HepG2 (cell line): ENCODE data around the gene EYA2. TPM values are rescaled to one million over a fixed set of nuclear protein-coding genes. Genes with fewer than 3 reads are reported as not detected.

Source experiments
- IKZF1 ChIP-seq: fragments of 450-650 bp; IDR thresholded peaks from 2 replicates; pipeline ENCODE4 v1.7.1; 2016
- MXD4 ChIP-seq: IDR thresholded peaks from 2 replicates; pipeline ENCODE4 v1.6.1; 2016; ENCODE audit warnings: mild to moderate bottlenecking, missing biosample characterization, missing genetic modification reagents
- NONO ChIP-seq, 2 experiments: fragments of 450-650 bp in 1 of 2; sonication (generic) in 1 of 2; formaldehyde crosslinking in 1 of 2; IDR thresholded peaks in 1 of 2; conservative IDR thresholded peaks in 1 of 2; 2 replicates each; pipeline versions ENCODE4 v1.6.1 to v1.8.0; 2017 to 2022; ENCODE audit warnings: mild to moderate bottlenecking in 1 of 2, missing genetic modification reagents in 1 of 2, moderate library complexity in 1 of 2
- PAXIP1 ChIP-seq: sonication (generic); formaldehyde crosslinking; conservative IDR thresholded peaks from 2 replicates; pipeline ENCODE4 v1.4.0; 2020; ENCODE audit warnings: mild to moderate bottlenecking, missing genetic modification reagents, moderate library complexity
- SNRNP70 ChIP-seq: fragments of 200-400 bp; formaldehyde crosslinking; IDR thresholded peaks from 2 replicates; pipeline ENCODE4 v1.6.1; 2017; ENCODE audit warnings: mild to moderate bottlenecking, low read depth, low read length, moderate library complexity
- ZEB1 ChIP-seq: IDR thresholded peaks from 2 replicates; pipeline ENCODE4 v1.6.1; 2012; ENCODE audit warnings: mild to moderate bottlenecking, low read depth, inconsistent platforms; ENCODE audit not compliant: insufficient replicate concordance
- ZNF354B ChIP-seq: sonication (generic); formaldehyde crosslinking; IDR thresholded peaks from 2 replicates; pipeline ENCODE4 v1.8.0; 2022; ENCODE audit warnings: mild to moderate bottlenecking, missing genetic modification reagents
- ZNF574 ChIP-seq: sonication (generic); formaldehyde crosslinking; IDR thresholded peaks from 2 replicates; pipeline ENCODE4 v1.4.0; 2020; ENCODE audit warnings: missing genetic modification reagents
- ZNF615 ChIP-seq: sonication (generic); formaldehyde crosslinking; IDR thresholded peaks from 2 replicates; pipeline ENCODE4 v1.5.0; 2020; ENCODE audit warnings: mild to moderate bottlenecking, missing genetic modification reagents, borderline replicate concordance
- ZNF761 ChIP-seq: sonication (generic); formaldehyde crosslinking; conservative IDR thresholded peaks from 2 replicates; pipeline ENCODE4 v1.4.0; 2020; ENCODE audit warnings: mild to moderate bottlenecking, missing genetic modification reagents
- polyA plus RNA-seq, 8 experiments: library from polyadenylated mRNA; depleted of rRNA in 3 of 8; stranded (reverse) in 7 of 8; unstranded in 1 of 8; fragments of >200 nt; fragmentation: Illumina TruSeq in 4 of 8; extraction: Trizol in 4 of 8; gene quantifications; 2 replicates each; pipeline versions ENCODE4 v1.2.1 to v1.2.3, GENCODE V29; 2011 to 2016; ENCODE audit warnings: low read depth in 4 of 8, missing spikeins in 1 of 8, mixed read lengths in 1 of 8; ENCODE audit not compliant: insufficient read depth in 1 of 8
- total RNA-seq, 5 experiments: library from RNA; depleted of rRNA; stranded (reverse); fragments of >200 nt; fragmentation: Illumina TruSeq; extraction: Trizol; gene quantifications; 2 replicates each; pipeline ENCODE4 v1.2.3, GENCODE V29; 2016; ENCODE audit warnings: low read depth in 1 of 5
- TF ChIP-seq, protein P1 (sequence below): sonication (generic); formaldehyde crosslinking; IDR thresholded peaks from 2 replicates; pipeline ENCODE4 v1.4.0; 2020; ENCODE audit warnings: missing genetic modification reagents
- TF ChIP-seq, protein P2 (sequence below): sonication (generic); formaldehyde crosslinking; IDR thresholded peaks from 2 replicates; pipeline ENCODE4 v1.4.0; 2020; ENCODE audit warnings: missing genetic modification reagents

Gene EYA2
- total and polyA plus RNA-seq, 2 of the 13 experiments (the other 11 are each of a cell fraction or from before 2014, with no cell fraction given): not detected

GRCh38 chr20:47196091-47197081 lies 301.7 kb downstream of the EYA2 start (continued):
- no peak for TF ChIP-seq PAXIP1 (CRISPR knock-in tag)
- TF ChIP-seq ZEB1: peak; percentile 57
- no peak for TF ChIP-seq IKZF1
- no peak for TF ChIP-seq MXD4 (CRISPR knock-in tag)
- 0 out of 2 replicates have a peak, but pooled peaks have one; percentile 64 for TF ChIP-seq ZNF354B (CRISPR knock-in tag)
- no peak for TF ChIP-seq NONO (IDR thresholded peaks at IDR 0.05)
- peak; percentile 68 for TF ChIP-seq NONO (CRISPR knock-in tag; conservative IDR thresholded peaks at IDR 0.05)
- peak; percentile 72; the same call in 1 of the 2 replicates for TF ChIP-seq ZNF761 (CRISPR knock-in tag)
- TF ChIP-seq SNRNP70: no peak
- TF ChIP-seq, protein P1, sequence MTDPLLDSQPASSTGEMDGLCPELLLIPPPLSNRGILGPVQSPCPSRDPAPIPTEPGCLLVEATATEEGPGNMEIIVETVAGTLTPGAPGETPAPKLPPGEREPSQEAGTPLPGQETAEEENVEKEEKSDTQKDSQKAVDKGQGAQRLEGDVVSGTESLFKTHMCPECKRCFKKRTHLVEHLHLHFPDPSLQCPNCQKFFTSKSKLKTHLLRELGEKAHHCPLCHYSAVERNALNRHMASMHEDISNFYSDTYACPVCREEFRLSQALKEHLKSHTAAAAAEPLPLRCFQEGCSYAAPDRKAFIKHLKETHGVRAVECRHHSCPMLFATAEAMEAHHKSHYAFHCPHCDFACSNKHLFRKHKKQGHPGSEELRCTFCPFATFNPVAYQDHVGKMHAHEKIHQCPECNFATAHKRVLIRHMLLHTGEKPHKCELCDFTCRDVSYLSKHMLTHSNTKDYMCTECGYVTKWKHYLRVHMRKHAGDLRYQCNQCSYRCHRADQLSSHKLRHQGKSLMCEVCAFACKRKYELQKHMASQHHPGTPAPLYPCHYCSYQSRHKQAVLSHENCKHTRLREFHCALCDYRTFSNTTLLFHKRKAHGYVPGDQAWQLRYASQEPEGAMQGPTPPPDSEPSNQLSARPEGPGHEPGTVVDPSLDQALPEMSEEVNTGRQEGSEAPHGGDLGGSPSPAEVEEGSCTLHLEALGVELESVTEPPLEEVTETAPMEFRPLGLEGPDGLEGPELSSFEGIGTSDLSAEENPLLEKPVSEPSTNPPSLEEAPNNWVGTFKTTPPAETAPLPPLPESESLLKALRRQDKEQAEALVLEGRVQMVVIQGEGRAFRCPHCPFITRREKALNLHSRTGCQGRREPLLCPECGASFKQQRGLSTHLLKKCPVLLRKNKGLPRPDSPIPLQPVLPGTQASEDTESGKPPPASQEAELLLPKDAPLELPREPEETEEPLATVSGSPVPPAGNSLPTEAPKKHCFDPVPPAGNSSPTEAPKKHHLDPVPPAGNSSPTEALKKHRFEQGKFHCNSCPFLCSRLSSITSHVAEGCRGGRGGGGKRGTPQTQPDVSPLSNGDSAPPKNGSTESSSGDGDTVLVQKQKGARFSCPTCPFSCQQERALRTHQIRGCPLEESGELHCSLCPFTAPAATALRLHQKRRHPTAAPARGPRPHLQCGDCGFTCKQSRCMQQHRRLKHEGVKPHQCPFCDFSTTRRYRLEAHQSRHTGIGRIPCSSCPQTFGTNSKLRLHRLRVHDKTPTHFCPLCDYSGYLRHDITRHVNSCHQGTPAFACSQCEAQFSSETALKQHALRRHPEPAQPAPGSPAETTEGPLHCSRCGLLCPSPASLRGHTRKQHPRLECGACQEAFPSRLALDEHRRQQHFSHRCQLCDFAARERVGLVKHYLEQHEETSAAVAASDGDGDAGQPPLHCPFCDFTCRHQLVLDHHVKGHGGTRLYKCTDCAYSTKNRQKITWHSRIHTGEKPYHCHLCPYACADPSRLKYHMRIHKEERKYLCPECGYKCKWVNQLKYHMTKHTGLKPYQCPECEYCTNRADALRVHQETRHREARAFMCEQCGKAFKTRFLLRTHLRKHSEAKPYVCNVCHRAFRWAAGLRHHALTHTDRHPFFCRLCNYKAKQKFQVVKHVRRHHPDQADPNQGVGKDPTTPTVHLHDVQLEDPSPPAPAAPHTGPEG (CRISPR knock-in tag): peak; percentile 85; the same call in 1 of the 2 replicates
- TF ChIP-seq ZNF615 (CRISPR knock-in tag): no peak
- TF ChIP-seq ZNF574 (CRISPR knock-in tag): peak; percentile 54; the same call in 1 of the 2 replicates
- TF ChIP-seq, protein P2, sequence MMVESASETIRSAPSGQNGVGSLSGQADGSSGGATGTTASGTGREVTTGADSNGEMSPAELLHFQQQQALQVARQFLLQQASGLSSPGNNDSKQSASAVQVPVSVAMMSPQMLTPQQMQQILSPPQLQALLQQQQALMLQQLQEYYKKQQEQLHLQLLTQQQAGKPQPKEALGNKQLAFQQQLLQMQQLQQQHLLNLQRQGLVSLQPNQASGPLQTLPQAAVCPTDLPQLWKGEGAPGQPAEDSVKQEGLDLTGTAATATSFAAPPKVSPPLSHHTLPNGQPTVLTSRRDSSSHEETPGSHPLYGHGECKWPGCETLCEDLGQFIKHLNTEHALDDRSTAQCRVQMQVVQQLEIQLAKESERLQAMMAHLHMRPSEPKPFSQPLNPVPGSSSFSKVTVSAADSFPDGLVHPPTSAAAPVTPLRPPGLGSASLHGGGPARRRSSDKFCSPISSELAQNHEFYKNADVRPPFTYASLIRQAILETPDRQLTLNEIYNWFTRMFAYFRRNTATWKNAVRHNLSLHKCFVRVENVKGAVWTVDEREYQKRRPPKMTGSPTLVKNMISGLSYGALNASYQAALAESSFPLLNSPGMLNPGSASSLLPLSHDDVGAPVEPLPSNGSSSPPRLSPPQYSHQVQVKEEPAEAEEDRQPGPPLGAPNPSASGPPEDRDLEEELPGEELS: peak; percentile 50
